SK-N-SH treated with all-trans-retinoic acid at 6 μM for 48 hours (cell line): ENCODE measurements around the gene TECRL.

Experiments used
- ATAC-seq: fragments of 200-7000 bp; cut with Tn5 transposase; 3 replicates; pipeline ENCODE4 v1.9.1; 2020; ENCODE audit warnings: mild to moderate bottlenecking, moderate library complexity
- ARNTL ChIP-seq: fragments of 450-650 bp; formaldehyde crosslinking; IDR thresholded peaks from 2 replicates; pipeline ENCODE4 v1.5.0; 2020; ENCODE audit warnings: low read depth, mild to moderate bottlenecking, moderate library complexity, borderline replicate concordance
- CREB5 ChIP-seq: fragments of 250-450 bp; sonication (Bioruptor Pico); IDR thresholded peaks from 2 replicates; pipeline ENCODE4 v1.5.1; 2020; ENCODE audit warnings: low read depth, mild to moderate bottlenecking, moderate library complexity
- CSDC2 ChIP-seq: fragments of 250-450 bp; sonication (Bioruptor Pico); IDR thresholded peaks from 2 replicates; pipeline ENCODE4 v1.5.0; 2020; ENCODE audit warnings: mild to moderate bottlenecking, moderate library complexity
- ESRRG ChIP-seq: fragments of 250-450 bp; sonication (Bioruptor Pico); IDR thresholded peaks from 2 replicates; pipeline ENCODE4 v1.6.1; 2021; ENCODE audit warnings: mild to moderate bottlenecking
- GLIS3 ChIP-seq: fragments of 250-450 bp; sonication (Bioruptor Pico); IDR thresholded peaks from 2 replicates; pipeline ENCODE4 v1.5.0; 2020; ENCODE audit warnings: mild to moderate bottlenecking, moderate library complexity
- OSR1 ChIP-seq: fragments of 250-450 bp; sonication (Bioruptor Pico); IDR thresholded peaks from 2 replicates; pipeline ENCODE4 v1.8.0; 2022; ENCODE audit warnings: moderate library complexity, mild to moderate bottlenecking, inconsistent platforms
- PATZ1 ChIP-seq: fragments of 250-450 bp; sonication (Bioruptor Pico); IDR thresholded peaks from 2 replicates; pipeline ENCODE4 v1.8.0; 2020; ENCODE audit warnings: mild to moderate bottlenecking, moderate library complexity, borderline replicate concordance
- POU6F1 ChIP-seq: fragments of 250-450 bp; sonication (Bioruptor Pico); IDR thresholded peaks from 2 replicates; pipeline ENCODE4 v1.8.0; 2021; ENCODE audit warnings: low read depth, mild to moderate bottlenecking, moderate library complexity, borderline replicate concordance
- PPARA ChIP-seq: fragments of 250-450 bp; sonication (Bioruptor Pico); IDR thresholded peaks from 2 replicates; pipeline ENCODE4 v1.5.0; 2020; ENCODE audit warnings: mild to moderate bottlenecking, borderline replicate concordance
- RARB ChIP-seq: fragments of 250-450 bp; sonication (Bioruptor Pico); IDR thresholded peaks from 2 replicates; pipeline ENCODE4 v1.8.0; 2021; ENCODE audit warnings: mild to moderate bottlenecking, moderate library complexity
- SNAI2 ChIP-seq: fragments of 250-450 bp; sonication (Bioruptor Pico); IDR thresholded peaks from 2 replicates; pipeline ENCODE4 v1.5.0; 2020; ENCODE audit warnings: mild to moderate bottlenecking, moderate library complexity
- TCF4 ChIP-seq: fragments of 250-450 bp; sonication (Bioruptor Pico); IDR thresholded peaks from 2 replicates; pipeline ENCODE4 v1.8.0; 2021; ENCODE audit warnings: mild to moderate bottlenecking, moderate library complexity, borderline replicate concordance
- TOX ChIP-seq: fragments of 250-450 bp; sonication (Bioruptor Pico); IDR thresholded peaks from 2 replicates; pipeline ENCODE4 v1.8.0; 2021; ENCODE audit warnings: mild to moderate bottlenecking, moderate library complexity, borderline replicate concordance
- TSHZ2 ChIP-seq: fragments of 250-450 bp; sonication (Bioruptor Pico); IDR thresholded peaks from 2 replicates; pipeline ENCODE4 v1.5.0; 2020; ENCODE audit warnings: mild to moderate bottlenecking, moderate library complexity
- ZC3H10 ChIP-seq: fragments of 250-450 bp; sonication (Bioruptor Pico); IDR thresholded peaks from 2 replicates; pipeline ENCODE4 v1.5.1; 2021; ENCODE audit warnings: mild to moderate bottlenecking, moderate library complexity
- ZFP3 ChIP-seq: fragments of 250-450 bp; sonication (Bioruptor Pico); IDR thresholded peaks from 2 replicates; pipeline ENCODE4 v1.5.0; 2020; ENCODE audit warnings: mild to moderate bottlenecking, moderate library complexity
- ZNF565 ChIP-seq: fragments of 450-650 bp; formaldehyde crosslinking; conservative IDR thresholded peaks from 2 replicates; pipeline ENCODE4 v1.5.0; 2020; ENCODE audit warnings: low read depth, mild to moderate bottlenecking, moderate library complexity
- ZNF70 ChIP-seq: fragments of 450-650 bp; formaldehyde crosslinking; IDR thresholded peaks from 2 replicates; pipeline ENCODE4 v1.5.0; 2020; ENCODE audit warnings: mild to moderate bottlenecking, moderate library complexity
- ZNF8 ChIP-seq: fragments of 450-650 bp; formaldehyde crosslinking; IDR thresholded peaks from 2 replicates; pipeline ENCODE4 v1.5.0; 2020; ENCODE audit warnings: mild to moderate bottlenecking, moderate library complexity

The TECRL gene

GRCh38 chr4:64394469-64394868 lies 14.8 kb downstream of the TECRL start:
- ATAC-seq: no peak
- TF ChIP-seq GLIS3 (no peak), TOX (no peak), ESRRG (CRISPR knock-in tag) (no peak), RARB (CRISPR knock-in tag) (no peak), TCF4 (CRISPR knock-in tag) (no peak), CREB5 (no peak), TSHZ2 (CRISPR knock-in tag) (no peak)

GRCh38 chr4:64388252-64388651 lies 21.0 kb downstream of the TECRL start:
- ATAC-seq: no peak
- TF ChIP-seq GLIS3: no peak
- no peak for TF ChIP-seq ZNF565
- no peak for TF ChIP-seq OSR1 (CRISPR knock-in tag)
- no peak for TF ChIP-seq TSHZ2 (CRISPR knock-in tag)
- no peak for TF ChIP-seq CSDC2 (CRISPR knock-in tag)
- no peak for TF ChIP-seq PATZ1 (CRISPR knock-in tag)
- no peak for TF ChIP-seq ZFP3 (CRISPR knock-in tag)
- no peak for TF ChIP-seq ZNF70 (CRISPR knock-in tag)
- TF ChIP-seq ZNF8 (CRISPR knock-in tag): no peak
- TF ChIP-seq POU6F1 (CRISPR knock-in tag): no peak
- TF ChIP-seq ARNTL (CRISPR knock-in tag): no peak
- TF ChIP-seq TCF4 (CRISPR knock-in tag): no peak

GRCh38 chr4:64385220-64385619 lies 24.0 kb downstream of the TECRL start:
- ATAC-seq: no peak
- TF ChIP-seq POU6F1 (CRISPR knock-in tag) (no peak), PATZ1 (CRISPR knock-in tag) (no peak), ESRRG (CRISPR knock-in tag) (no peak), PPARA (CRISPR knock-in tag) (no peak), SNAI2 (CRISPR knock-in tag) (no peak), ZNF8 (CRISPR knock-in tag) (no peak), OSR1 (CRISPR knock-in tag) (no peak), CREB5 (no peak), CSDC2 (CRISPR knock-in tag) (no peak), TOX (no peak), ZC3H10 (CRISPR knock-in tag) (no peak), ZFP3 (CRISPR knock-in tag) (no peak), GLIS3 (no peak), ZNF565 (no peak), ZNF70 (CRISPR knock-in tag) (no peak)
